Subcutaneous adipose tissue (tissue), 4 donors: ENCODE measurements around the gene SPINK5. TPM values are rescaled to one million over a fixed set of nuclear protein-coding genes. Genes with fewer than 3 reads are reported as not detected.

Experiments used
- total RNA-seq, 4 donors: library from RNA; depleted of rRNA; stranded (reverse); fragments of >200 nt; gene quantifications; one replicate each; pipeline ENCODE4 v1.1.0, GENCODE V29; 2016
- TF ChIP-seq, protein P1 (sequence below): fragments of 450-650 bp; IDR thresholded peaks from one replicate; pipeline ENCODE4 v1.5.1; 2016; ENCODE audit warnings: low read depth, mild to moderate bottlenecking, control low read depth, antibody characterized with exemption, moderate library complexity

Gene SPINK5
- total RNA-seq, 4 donors from 2014 or later = 0.51 to 0.57 TPM; not detected in 2

DNA sequence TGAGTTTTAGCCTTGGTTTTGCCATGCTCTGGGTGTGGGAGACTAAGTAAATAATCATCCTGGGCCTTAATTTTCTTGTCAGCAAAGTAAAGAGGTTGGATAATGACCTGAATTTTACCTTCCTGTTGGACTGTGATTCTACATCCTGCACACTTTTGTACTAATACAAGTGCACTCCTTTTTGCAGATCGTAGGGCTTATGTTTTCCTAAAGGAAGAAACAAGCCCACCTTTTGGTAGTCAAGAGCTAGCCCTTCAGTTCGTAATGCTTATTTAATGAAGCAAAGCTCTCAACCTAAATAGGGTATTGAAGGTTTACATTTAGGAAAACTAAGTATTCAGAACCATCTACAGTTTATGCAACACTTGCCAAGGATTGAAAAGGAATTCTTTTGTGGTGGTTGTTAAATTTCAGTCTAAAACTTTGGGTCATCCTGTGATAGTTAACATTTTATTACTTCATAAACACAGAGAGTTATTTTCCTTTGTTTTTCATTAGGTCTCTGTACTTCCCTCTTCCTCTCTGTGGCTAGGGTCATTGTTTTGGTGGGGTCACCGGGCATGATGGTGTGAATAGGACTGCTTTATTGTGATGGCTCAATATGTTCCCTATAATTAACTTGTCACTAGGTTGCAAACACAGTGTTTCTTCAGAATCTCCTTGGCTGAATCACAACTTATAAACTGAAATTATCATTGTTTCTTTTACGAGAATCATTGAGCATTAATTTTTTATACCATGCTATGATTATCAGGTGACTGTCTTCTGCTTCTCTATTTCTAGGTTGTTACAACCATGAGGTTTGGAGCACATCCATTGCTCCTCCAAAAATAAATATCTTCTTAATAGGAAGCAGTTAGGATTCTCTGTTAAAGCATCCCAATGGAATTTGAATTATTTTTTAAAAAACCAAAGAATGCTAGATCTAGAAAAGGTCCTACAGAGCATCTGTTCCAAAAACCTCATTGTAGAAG is 28.5 kb downstream of the SPINK5 start:
- TF ChIP-seq, protein P1, sequence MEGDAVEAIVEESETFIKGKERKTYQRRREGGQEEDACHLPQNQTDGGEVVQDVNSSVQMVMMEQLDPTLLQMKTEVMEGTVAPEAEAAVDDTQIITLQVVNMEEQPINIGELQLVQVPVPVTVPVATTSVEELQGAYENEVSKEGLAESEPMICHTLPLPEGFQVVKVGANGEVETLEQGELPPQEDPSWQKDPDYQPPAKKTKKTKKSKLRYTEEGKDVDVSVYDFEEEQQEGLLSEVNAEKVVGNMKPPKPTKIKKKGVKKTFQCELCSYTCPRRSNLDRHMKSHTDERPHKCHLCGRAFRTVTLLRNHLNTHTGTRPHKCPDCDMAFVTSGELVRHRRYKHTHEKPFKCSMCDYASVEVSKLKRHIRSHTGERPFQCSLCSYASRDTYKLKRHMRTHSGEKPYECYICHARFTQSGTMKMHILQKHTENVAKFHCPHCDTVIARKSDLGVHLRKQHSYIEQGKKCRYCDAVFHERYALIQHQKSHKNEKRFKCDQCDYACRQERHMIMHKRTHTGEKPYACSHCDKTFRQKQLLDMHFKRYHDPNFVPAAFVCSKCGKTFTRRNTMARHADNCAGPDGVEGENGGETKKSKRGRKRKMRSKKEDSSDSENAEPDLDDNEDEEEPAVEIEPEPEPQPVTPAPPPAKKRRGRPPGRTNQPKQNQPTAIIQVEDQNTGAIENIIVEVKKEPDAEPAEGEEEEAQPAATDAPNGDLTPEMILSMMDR = no peak

DNA sequence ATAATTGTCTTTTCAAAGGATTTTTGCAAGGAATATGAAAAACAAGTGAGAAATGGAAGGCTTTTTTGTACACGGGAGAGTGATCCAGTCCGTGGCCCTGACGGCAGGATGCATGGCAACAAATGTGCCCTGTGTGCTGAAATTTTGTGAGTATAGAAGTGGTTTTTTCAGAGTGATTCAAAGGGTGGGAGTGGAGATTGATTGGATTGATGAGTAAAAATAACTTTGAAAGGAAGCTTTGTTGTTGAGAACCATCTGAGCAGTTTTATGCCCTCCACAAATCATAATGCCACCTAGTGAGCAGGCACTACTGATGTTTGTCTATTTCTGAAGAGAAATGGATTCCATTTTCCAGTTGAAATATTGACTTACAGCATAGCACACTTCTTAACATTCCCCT is 30.6 kb downstream of the SPINK5 start:
- TF ChIP-seq, protein P1 = no peak

DNA sequence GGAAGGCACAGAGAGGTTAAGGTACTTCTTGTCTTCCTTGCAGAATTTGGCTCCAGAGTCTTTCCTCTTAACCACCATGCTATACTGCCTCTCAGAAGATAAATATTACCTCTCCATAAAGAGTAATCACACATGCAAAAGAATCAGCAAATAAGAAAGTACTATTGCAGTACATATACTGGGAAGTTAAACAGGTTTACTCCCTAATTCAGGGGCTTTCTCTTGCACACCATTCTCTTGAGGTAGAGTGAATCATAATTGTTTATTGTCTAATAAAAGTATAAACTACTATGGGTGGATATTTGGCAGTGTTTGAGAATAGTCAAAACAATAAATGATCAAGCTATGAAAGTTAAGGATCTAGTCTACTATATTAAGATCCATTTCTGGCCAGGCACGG is 40.4 kb downstream of the SPINK5 start:
- TF ChIP-seq, protein P1 = no peak

DNA sequence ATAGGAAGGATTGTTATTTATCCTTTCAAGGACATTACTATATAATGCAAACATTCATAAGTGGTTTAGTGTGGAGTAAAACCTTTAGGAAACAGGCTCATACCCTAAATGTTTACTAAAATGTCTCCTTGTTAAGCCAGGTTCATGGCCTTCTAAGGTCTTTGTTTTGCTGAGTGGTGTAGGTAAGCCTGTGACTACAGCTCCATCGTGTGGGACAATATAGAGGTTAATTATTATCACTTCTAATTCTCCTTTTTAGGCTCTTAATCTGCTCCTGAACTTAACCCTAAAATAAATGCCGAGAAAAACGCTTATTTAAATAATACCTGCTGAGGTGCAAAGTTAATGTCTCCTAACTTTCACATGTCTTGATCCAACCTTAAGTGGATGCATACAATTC is 43.8 kb downstream of the SPINK5 start:
- TF ChIP-seq, protein P1 = no peak

DNA sequence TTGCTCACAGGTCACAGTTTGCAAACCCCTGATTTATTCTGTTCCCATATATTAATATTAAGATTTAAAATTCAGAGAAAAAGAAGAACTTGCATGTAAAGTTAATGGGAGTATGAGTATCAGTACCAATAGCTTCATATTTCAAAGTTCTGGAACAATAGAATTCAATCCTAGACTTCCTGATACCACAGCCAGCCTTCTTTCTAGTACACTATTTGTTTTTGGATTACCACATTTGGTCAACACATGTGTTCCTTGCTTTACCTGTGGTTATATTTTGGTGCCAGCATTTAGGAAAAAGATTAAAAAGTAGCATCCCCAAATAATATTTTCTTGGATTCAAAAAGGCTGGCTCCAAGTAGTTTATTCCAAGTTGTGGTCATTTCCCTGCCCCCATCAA is 49.5 kb downstream of the SPINK5 start:
- TF ChIP-seq, protein P1 = no peak

DNA sequence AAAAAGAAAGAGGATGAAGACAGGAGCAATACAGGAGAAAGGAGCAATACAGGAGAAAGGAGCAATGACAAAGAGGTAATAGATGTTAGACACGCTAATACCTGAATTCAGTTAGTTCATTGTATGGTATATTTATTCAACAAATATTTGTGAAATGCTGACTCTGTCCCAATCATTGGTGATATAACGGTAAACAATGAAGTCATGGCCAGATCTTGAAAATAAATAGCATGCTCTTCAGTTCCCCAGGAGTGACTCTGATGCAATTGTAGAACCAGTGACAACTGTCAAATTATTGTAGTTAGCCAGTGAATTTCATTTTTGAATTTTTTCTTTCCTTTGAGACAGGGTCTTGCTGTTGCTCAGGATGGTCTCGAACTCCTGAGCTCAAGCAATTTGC is 56.5 kb downstream of the SPINK5 start:
- TF ChIP-seq, protein P1 = no peak

DNA sequence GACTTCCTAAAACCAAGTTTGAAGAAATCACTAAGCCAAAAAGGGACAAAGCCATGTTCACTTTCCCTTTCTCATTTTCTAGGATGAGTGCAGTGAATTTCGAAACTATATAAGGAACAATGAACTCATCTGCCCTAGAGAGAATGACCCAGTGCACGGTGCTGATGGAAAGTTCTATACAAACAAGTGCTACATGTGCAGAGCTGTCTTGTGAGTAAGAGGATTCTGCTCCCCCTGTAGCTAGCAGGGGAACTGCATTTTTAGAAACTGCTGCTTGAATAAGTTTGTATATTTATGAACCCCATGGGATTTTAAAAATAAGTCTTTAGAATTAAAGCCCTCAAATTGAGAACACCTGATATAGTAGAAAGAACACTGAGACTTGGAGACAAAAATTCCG is 61.9 kb downstream of the SPINK5 start:
- TF ChIP-seq, protein P1 = no peak
